OCI-LY7 (cell line): ENCODE results near the gene TTC23L.

Experiments used
- CTCF ChIP-seq: fragments of 200-600 bp; sonication (generic); conservative IDR thresholded peaks from 2 replicates; pipeline ENCODE4 v1.5.1; 2014; ENCODE audit warnings: mild to moderate bottlenecking, antibody characterized with exemption, low read length, moderate library complexity, mixed read lengths
- EZH2phosphoT487 ChIP-seq: fragments of 200-600 bp; sonication (generic); IDR thresholded peaks from 2 replicates; pipeline ENCODE4 v1.6.1; 2018; ENCODE audit warnings: low read depth, borderline replicate concordance, mild to moderate bottlenecking, mixed run types, antibody characterized with exemption, low read length, moderate library complexity, mixed read lengths

GRCh38 chr5:34905564-34905963 is 66.6 kb downstream of the TTC23L start:
- peak; percentile 72 for TF ChIP-seq CTCF
- TF ChIP-seq EZH2phosphoT487, result no peak
